Measurements from ENCODE around the gene FAM174C. TPM values are rescaled to one million over a fixed set of nuclear protein-coding genes. Genes with fewer than 3 reads are reported as not detected.
A peak's percentile ranks its signal among the peaks of the same experiment; 100 is the strongest.

Gene FAM174C
- total RNA-seq, 2 donors from 2014 or later, result 48.0 to 63.9 TPM

GRCh38 chr19:1270854-1271527 lies 4.3 kb upstream of the FAM174C start:
- no peak for TF ChIP-seq POLR2A (IDR thresholded peaks at IDR 0.05)
- no peak for TF ChIP-seq CTCF (IDR thresholded peaks at IDR 0.05)
- Histone ChIP-seq H3K4me1 (peaks cover 86% of the 10 kb centered on the region), H3K36me3 (replicated peaks in 1 of 2; ENCODE audit: insufficient read depth in 1 of 2, low read depth in 2 of 2) (peaks cover 7 to 18% of the 10 kb centered on the region in 2 donors), H3K27ac (peak overlapping the region in 3 of 4 donors; percentile 95 to 100 (median 98)), H3K9me3 (no peaks in the 10 kb centered on the region), H3K27me3 (no peaks in the 10 kb centered on the region), H3K4me3 (peak overlapping the region in 1 of 2 donors; percentile 34)
- intact Hi-C loops (cut with DNase I), result loop anchor here (5.0 kb wide), 1 partner anchor 136 kb away; the partner anchor contains the start of gene DAZAP1
- DNase-seq (peak in 3 of 4 donors; percentile 45 to 53 (median 46)), ATAC-seq (no peak)
- 6 to 21% methylated on average over 9 to 26 of the region's 26 CpGs for whole genome bisulfite sequencing, 2 donors

GRCh38 chr19:1271528-1272422 lies 3.6 kb upstream of the FAM174C start:
- TF ChIP-seq POLR2A (IDR thresholded peaks at IDR 0.05), result no peak
- no peak for TF ChIP-seq CTCF (IDR thresholded peaks at IDR 0.05)
- no peaks in the 10 kb centered on the region for H3K9me3 ChIP-seq
- DNase-seq (peak in 1 of 4 donors; percentile 32), ATAC-seq (no peak)
- H3K27me3 ChIP-seq, result no peaks in the 10 kb centered on the region
- no peak overlapping the region for H3K4me3 ChIP-seq
- 55 to 60% methylated on average over 35 to 37 of the region's 37 CpGs for WGBS, 2 donors
- H3K36me3 ChIP-seq (replicated peaks in 1 of 2; ENCODE audit: insufficient read depth in 1 of 2, low read depth in 2 of 2), result peaks cover 7 to 18% of the 10 kb centered on the region in 2 donors
- H3K27ac ChIP-seq, result peak overlapping the region in 3 of 4 donors; percentile 95 to 100 (median 98)
- intact Hi-C loops (cut with DNase I), result loop anchor here (5.0 kb wide), 1 partner anchor 136 kb away; the partner anchor contains the start of gene DAZAP1
- peaks cover 86% of the 10 kb centered on the region for H3K4me1 ChIP-seq

GRCh38 chr19:1272423-1273262 lies 2.7 kb upstream of the FAM174C start:
- H3K27ac ChIP-seq, result peak overlapping the region in 2 of 4 donors; percentile 98 to 99

More at GRCh38 chr19:1272423-1273262, 2.7 kb upstream of the FAM174C start:
- Histone ChIP-seq H3K36me3 (replicated peaks in 1 of 2; ENCODE audit: insufficient read depth in 1 of 2, low read depth in 2 of 2) (peaks cover 7 to 18% of the 10 kb centered on the region in 2 donors), H3K27me3 (no peaks in the 10 kb centered on the region), H3K4me3 (no peak overlapping the region), H3K9me3 (no peaks in the 10 kb centered on the region), H3K4me1 (peaks cover 79% of the 10 kb centered on the region)
- intact Hi-C loops (cut with DNase I), result loop anchor here (5.0 kb wide), 1 partner anchor 135 kb away; the partner anchor contains the start of gene DAZAP1
- 69 to 77% methylated on average over 33 of the region's 33 CpGs for WGBS, 2 donors
- DNase-seq (no peak), ATAC-seq (no peak)
- TF ChIP-seq POLR2A (IDR thresholded peaks at IDR 0.05), result no peak
- TF ChIP-seq CTCF (IDR thresholded peaks at IDR 0.05), result no peak
